Fibroblast of the conjunctiva (primary cell): ENCODE measurements around the gene TRIM49.
"Not testable (repeated sequence)": the region's sequence is repeated elsewhere in the genome, so short reads cannot be mapped to it uniquely, and the experiment has no call there.

Experiments
- DNase-seq: peaks from one replicate; pipeline ENCODE4 v3.0.0-alpha.2; 2010; ENCODE audit warnings: low read depth

TRIM49 gene

GRCh38 chr11:89808475-89808874, at the start of gene TRIM49:
Gene TRIM49, minus strand, starts transcription at chr11:89808575. Its CDS starts 4,106 bp downstream, at chr11:89804469.
- not testable (repeated sequence) for DNase-seq

- not testable (repeated sequence) for DNase-seq
Measured at GRCh38 chr11:89826694-89827093, 18.3 kb upstream of the TRIM49 start.

- not testable (repeated sequence) for DNase-seq
Measured at GRCh38 chr11:89820008-89820407, 11.6 kb upstream of the TRIM49 start.

GRCh38 chr11:89813535-89813934, 5.2 kb upstream of the TRIM49 start:
- not testable (repeated sequence) for DNase-seq

- DNase-seq: not testable (repeated sequence)
Measured at GRCh38 chr11:89787506-89788063, 20.8 kb downstream of the TRIM49 start.

- not testable (repeated sequence) for DNase-seq
Measured at GRCh38 chr11:89785726-89786125, 22.6 kb downstream of the TRIM49 start.

- not testable (repeated sequence) for DNase-seq
Measured at GRCh38 chr11:89750822-89751221, 57.6 kb downstream of the TRIM49 start.
